Astrocyte (in vitro differentiated cells and primary cell): ENCODE data around the gene CASK.

ENCODE experiments used
- EZH2 ChIP-seq: IDR thresholded peaks from 2 replicates; pipeline ENCODE4 v1.6.1; 2012; ENCODE audit warnings: mild to moderate bottlenecking, low read length, inconsistent platforms; ENCODE audit not compliant: insufficient read depth
- TF ChIP-seq, protein P1 (sequence below): IDR thresholded peaks from 2 replicates; pipeline ENCODE4 v1.5.1; 2011; ENCODE audit warnings: low read depth, mild to moderate bottlenecking, inconsistent platforms, low read length, moderate library complexity; ENCODE audit not compliant: insufficient read depth

DNA sequence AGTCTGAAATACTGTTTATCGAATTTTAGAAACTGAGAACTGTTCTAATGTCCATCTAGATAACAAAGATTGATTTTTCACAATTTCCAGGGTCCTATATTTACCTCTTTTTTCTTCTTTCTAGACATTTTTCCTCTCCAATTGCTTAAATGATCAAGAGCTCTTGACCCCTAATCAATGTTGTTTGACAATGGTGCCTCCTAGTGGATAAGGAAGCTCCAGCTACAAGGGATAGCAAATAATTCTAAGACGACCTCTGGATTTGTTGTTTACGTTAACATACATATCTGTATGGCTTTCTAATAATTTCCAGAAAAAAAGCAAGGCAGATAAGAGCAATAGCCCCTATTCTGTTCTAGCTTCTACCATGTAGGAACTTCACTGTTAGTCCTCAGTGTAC, 163.5 kb downstream of the CASK start:
- TF ChIP-seq, protein P1, sequence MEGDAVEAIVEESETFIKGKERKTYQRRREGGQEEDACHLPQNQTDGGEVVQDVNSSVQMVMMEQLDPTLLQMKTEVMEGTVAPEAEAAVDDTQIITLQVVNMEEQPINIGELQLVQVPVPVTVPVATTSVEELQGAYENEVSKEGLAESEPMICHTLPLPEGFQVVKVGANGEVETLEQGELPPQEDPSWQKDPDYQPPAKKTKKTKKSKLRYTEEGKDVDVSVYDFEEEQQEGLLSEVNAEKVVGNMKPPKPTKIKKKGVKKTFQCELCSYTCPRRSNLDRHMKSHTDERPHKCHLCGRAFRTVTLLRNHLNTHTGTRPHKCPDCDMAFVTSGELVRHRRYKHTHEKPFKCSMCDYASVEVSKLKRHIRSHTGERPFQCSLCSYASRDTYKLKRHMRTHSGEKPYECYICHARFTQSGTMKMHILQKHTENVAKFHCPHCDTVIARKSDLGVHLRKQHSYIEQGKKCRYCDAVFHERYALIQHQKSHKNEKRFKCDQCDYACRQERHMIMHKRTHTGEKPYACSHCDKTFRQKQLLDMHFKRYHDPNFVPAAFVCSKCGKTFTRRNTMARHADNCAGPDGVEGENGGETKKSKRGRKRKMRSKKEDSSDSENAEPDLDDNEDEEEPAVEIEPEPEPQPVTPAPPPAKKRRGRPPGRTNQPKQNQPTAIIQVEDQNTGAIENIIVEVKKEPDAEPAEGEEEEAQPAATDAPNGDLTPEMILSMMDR = peak; percentile 26
- no peak for TF ChIP-seq EZH2
